ENCODE data around the gene LPP. TPM values are rescaled to one million over a fixed set of nuclear protein-coding genes. Genes with fewer than 3 reads are reported as not detected.
"Not testable (repeated sequence)": the region's sequence is repeated elsewhere in the genome, so short reads cannot be mapped to it uniquely, and the experiment has no call there.

Gene LPP
- total RNA-seq, 1 donor from 2014 or later = 132 TPM

- Mint-ChIP-seq H3K36me3 (peaks cover 17% of the 10 kb centered on the region), H3K27ac (no peak overlapping the region), H3K9me3 (peaks cover 24% of the 10 kb centered on the region), H3K27me3 (ENCODE audit: low read depth) (no peaks in the 10 kb centered on the region), H3K4me1 (no peaks in the 10 kb centered on the region), H3K4me3 (no peak overlapping the region)
- no peak for TF ChIP-seq CTCF (IDR thresholded peaks at IDR 0.05; ENCODE audit: unreplicated experiment)
- no peak for DNase-seq (ENCODE audit: low spot score in 2 of 2, unreplicated experiment in 2 of 2)
Measured at GRCh38 chr3:188417271-188417696, 263.3 kb downstream of the LPP start.

- TF ChIP-seq CTCF (IDR thresholded peaks at IDR 0.05; ENCODE audit: unreplicated experiment) = no peak
- no peaks in the 10 kb centered on the region for H3K27me3 Mint-ChIP-seq (ENCODE audit: low read depth)
- no peak for DNase-seq (ENCODE audit: low spot score in 2 of 2, unreplicated experiment in 2 of 2)
- peaks cover 17% of the 10 kb centered on the region for H3K36me3 Mint-ChIP-seq
- no peak overlapping the region for H3K27ac Mint-ChIP-seq
- H3K9me3 Mint-ChIP-seq = peaks cover 24% of the 10 kb centered on the region
- H3K4me3 Mint-ChIP-seq = no peak overlapping the region
- H3K4me1 Mint-ChIP-seq = no peaks in the 10 kb centered on the region
Measured at GRCh38 chr3:188417766-188418165, 263.8 kb downstream of the LPP start.

GRCh38 chr3:188421151-188421821 lies 267.3 kb downstream of the LPP start:
- H3K4me1 Mint-ChIP-seq = no peaks in the 10 kb centered on the region

DNA sequence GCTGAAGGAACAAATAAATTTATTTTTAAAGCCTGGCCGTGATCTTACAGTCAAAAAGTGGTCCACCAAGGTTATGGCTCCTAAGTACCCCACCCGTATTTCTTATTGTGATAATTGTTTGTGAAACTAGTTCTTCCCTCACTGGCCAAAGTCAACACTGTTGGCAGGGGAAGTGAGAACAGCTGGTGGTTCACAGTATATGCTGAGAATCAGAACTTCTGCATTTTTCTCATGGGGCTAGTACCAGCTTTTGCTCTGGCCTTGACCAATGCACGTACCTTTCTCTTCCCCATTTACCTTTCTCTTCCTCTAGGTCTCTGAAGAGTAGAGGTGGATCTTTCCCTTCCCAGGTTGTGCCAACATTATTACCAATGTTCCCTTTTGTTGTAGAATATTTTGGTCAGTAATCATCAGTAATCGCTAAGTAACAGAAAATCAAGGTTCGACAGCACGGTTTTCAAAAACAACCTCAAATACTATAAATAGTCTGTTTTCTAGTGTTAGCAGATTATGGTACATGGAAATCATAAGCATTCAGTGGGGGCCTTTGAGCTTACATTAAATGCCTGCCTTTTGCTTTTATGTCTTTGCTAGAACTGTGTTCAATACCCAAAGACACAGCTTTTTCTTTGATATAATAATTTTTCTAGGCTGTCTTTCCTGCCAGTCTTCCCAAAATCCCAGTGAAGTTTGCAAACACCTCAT lies 268.0 kb downstream of the LPP start:
- peak overlapping the region; percentile 39 for H3K27ac Mint-ChIP-seq

More at GRCh38 chr3:188421151-188421821, 267.3 kb downstream of the LPP start:
- H3K36me3 Mint-ChIP-seq = peaks cover 49% of the 10 kb centered on the region
- H3K27ac Mint-ChIP-seq = no peak overlapping the region
- no peak overlapping the region for H3K4me3 Mint-ChIP-seq
- peaks cover 56% of the 10 kb centered on the region for H3K9me3 Mint-ChIP-seq
- TF ChIP-seq CTCF (IDR thresholded peaks at IDR 0.05; ENCODE audit: unreplicated experiment) = no peak
- no peak for DNase-seq (ENCODE audit: low spot score in 2 of 2, unreplicated experiment in 2 of 2)
- no peaks in the 10 kb centered on the region for H3K27me3 Mint-ChIP-seq (ENCODE audit: low read depth)

GRCh38 chr3:188427981-188428380 lies 274.0 kb downstream of the LPP start:
- not testable (repeated sequence) for H3K4me3 Mint-ChIP-seq, H3K27ac Mint-ChIP-seq

More for the DNA sequence above, 268.0 kb downstream of the LPP start:
- TF ChIP-seq CTCF (IDR thresholded peaks at IDR 0.05; ENCODE audit: unreplicated experiment) = no peak
- H3K9me3 Mint-ChIP-seq = peaks cover 62% of the 10 kb centered on the region
- DNase-seq (ENCODE audit: low spot score in 2 of 2, unreplicated experiment in 2 of 2) = no peak
- no peaks in the 10 kb centered on the region for H3K4me1 Mint-ChIP-seq
- no peak overlapping the region for H3K4me3 Mint-ChIP-seq
- H3K36me3 Mint-ChIP-seq = peaks cover 54% of the 10 kb centered on the region
- H3K27me3 Mint-ChIP-seq (ENCODE audit: low read depth) = no peaks in the 10 kb centered on the region

GRCh38 chr3:188431040-188431439 lies 277.1 kb downstream of the LPP start:
- no peak for TF ChIP-seq CTCF (IDR thresholded peaks at IDR 0.05; ENCODE audit: unreplicated experiment)
- peaks cover 34% of the 10 kb centered on the region for H3K4me1 Mint-ChIP-seq

More at GRCh38 chr3:188427981-188428380, 274.0 kb downstream of the LPP start:
- not testable (repeated sequence) for H3K27me3 Mint-ChIP-seq (ENCODE audit: low read depth); DNase-seq (ENCODE audit: low spot score in 2 of 2, unreplicated experiment in 2 of 2)
- H3K36me3 Mint-ChIP-seq = peaks cover 48% of the 10 kb centered on the region
- peaks cover 44% of the 10 kb centered on the region for H3K9me3 Mint-ChIP-seq
- peaks cover 17% of the 10 kb centered on the region for H3K4me1 Mint-ChIP-seq

More at GRCh38 chr3:188431040-188431439, 277.1 kb downstream of the LPP start:
- H3K27ac Mint-ChIP-seq = no peak overlapping the region
- no peak for DNase-seq (ENCODE audit: low spot score in 2 of 2, unreplicated experiment in 2 of 2)
- no peaks in the 10 kb centered on the region for H3K27me3 Mint-ChIP-seq (ENCODE audit: low read depth)
- no peak overlapping the region for H3K4me3 Mint-ChIP-seq
- peaks cover 14% of the 10 kb centered on the region for H3K9me3 Mint-ChIP-seq
- H3K36me3 Mint-ChIP-seq = peaks cover 18% of the 10 kb centered on the region

Data from mesothelial cell of epicardium (in vitro differentiated cells).